HG02610 (cell line): ENCODE results near the gene SPACA4.
"Not testable (repeated sequence)": the region's sequence is repeated elsewhere in the genome, so short reads cannot be mapped to it uniquely, and the experiment has no call there.

ENCODE experiments used
- ATAC-seq: cut with Tn5 transposase; IDR thresholded peaks from one replicate; pipeline ENCODE4 v1.9.1; 2021; ENCODE audit warnings: mild to moderate bottlenecking, moderate library complexity; ENCODE audit not compliant: unreplicated experiment

SPACA4 gene

DNA sequence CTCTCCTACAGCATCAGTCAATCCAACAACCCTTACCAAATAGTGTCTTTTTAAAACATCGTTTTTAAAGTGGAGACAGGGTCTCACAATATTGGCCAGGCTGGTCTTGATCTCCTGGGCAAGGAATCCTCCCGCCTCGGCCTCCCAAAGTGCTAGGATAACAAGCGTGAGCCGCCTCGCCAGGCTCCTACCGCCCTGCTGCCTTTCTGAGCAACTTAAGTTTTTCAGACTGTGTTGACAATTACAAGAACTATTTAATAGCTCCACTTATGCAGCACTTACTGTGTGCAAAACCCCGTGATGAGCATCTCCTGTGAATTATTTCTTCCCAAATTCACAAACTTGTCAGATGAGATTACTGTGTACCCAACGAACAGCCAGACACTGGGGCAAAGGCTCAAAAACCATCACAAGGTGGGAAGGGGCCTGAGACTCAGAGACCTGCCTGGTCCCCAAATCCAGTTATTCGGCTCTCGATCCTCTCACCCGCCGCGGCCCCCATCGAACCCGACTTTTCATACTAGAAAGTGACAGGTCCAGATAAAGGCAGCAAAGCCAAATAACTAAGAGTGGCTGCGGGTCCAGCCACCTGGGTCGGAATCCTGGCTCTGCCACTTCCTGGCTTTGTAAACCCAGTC, 11.9 kb downstream of the SPACA4 start:
- no peak for ATAC-seq

DNA sequence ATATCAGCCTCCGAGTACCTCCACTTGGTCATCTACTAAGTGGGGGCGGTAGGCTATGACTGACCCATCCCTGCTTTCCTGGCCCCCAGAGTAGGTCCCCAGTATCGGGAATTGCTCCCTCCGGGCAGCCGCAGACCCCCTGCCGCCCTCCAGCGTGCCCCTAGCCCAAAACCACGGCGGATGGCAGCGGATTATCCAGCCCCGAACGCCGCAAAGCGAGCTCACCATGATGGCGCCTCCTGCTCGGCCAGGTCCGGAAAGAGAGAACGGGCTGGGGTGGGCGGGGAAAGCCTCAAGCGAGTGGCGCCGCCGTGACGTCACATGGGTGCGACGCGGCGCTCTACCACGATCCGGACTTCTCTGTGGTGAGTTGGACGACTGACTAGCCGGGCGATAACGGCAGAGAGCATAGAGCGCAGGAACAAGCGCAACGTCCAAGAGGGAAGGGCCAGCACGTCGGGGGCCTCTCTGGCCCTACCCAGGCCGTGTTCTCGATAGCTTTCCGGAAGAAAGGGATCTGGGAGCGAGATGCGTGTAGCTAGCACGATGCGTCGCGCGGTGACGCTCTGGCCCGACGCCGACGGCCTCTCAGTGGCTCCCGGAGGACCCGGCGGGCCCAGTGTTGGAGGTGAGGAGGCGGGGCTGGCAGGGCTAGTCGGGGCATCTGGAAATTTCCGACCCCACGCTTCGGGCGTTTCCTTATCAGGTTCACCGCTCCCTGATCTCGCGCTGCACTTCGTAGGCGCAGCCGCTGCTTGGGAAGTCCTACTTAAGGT, 12.6 kb downstream of the SPACA4 start, which contains the start of the genes RPL18 and SPHK2:
Gene RPL18 (minus strand): TSS at position 263 of the 776 bp plus-strand sequence. CDS start 35 bp downstream, at position 228.
Gene SPHK2 (plus strand): TSS at position 591 of the 776 bp plus-strand sequence. CDS start 1,009 bp downstream, outside the sequence.
- ATAC-seq = peak; percentile 83

DNA sequence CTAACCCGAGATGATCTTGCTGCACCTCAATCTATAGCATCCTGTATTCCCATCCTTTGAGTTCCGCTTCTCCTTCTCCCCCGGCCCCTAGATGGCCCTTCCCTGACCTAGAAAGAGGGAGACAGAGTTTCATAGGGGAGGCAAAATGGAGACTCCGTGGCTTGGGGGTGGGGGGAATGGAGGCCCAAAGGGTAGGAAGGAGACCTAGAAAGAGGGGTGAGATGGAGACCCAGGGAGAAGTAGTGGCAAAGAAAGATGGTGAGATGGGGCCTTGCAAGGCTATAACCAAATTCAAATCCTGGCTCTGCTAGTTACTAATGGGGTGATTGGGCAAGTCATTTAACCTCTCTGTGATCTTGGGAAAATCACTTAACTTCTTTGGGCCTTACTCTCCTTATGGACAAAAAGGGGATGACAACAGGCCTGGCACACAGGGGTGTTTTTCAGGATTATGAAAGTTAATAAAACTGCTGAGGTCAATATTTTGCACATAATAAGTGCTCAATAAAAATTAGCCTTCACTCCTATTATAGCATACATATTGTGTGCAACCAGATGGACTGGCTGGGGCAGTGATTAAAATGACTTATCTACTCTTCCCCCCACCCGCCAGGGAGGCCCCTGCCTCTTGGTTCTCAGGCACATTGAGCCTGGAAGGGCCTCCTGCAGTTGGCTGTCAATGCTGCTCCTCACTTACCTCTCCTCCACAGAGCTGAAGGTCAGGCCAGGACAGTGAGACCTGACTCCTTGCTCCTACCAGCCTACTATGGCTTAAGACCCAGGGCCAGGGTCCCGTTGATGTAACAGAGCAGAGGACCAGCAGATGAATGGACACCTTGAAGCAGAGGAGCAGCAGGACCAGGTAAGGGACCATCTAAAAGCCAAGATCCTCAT, 13.4 kb downstream of the SPACA4 start:
- ATAC-seq = no peak

DNA sequence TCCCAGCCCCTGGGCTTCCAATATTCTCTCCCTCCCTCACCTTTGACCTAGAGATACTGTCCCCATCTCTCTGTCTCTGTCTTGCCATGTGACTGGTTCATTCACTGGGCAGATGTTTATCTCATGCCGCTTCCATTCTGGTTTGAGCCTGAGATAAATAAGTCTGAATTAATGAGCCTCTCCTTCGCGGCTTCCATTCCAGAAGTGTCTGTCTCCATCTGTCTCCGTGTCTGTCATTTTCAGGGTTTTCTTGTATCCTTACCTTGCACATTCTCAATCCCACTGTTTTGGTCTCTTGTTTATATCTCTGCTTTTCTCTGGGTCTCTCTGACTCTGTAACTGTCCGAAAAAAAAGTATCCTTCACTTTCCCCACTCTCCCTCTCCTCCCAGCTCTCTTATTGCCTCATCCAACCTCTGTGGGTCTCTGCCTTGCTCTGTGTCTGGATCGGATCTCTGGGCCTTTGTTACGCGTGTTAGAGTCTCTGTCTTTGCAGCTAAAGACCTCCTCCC, 17.1 kb downstream of the SPACA4 start:
- ATAC-seq = no peak

DNA sequence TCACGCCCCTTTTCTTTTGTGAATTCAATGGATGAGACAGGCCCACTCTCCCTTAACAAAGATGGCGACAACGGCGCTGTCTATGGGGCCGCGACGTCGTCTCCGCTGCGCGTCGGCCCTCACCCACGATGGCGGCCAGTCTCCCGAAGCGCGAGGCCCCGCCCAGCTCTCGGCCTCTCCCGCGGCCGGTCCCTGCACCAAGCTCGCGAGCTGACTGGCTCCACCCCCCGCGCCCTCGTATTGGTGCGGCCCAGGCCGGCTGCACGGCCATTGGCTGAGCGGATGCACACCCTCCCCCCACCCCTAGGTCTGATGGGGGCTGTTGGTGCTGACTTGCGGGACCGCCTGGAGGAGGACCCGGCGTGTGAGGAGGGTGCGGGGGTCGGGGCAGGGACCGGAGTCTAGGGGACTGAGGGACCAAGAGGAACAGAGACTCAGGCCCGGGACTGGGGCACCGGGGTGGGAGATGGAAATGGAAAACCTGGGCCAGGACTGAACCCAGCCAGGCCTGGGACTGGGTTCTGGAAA, 17.6 kb downstream of the SPACA4 start:
- peak; percentile 69 for ATAC-seq

DNA sequence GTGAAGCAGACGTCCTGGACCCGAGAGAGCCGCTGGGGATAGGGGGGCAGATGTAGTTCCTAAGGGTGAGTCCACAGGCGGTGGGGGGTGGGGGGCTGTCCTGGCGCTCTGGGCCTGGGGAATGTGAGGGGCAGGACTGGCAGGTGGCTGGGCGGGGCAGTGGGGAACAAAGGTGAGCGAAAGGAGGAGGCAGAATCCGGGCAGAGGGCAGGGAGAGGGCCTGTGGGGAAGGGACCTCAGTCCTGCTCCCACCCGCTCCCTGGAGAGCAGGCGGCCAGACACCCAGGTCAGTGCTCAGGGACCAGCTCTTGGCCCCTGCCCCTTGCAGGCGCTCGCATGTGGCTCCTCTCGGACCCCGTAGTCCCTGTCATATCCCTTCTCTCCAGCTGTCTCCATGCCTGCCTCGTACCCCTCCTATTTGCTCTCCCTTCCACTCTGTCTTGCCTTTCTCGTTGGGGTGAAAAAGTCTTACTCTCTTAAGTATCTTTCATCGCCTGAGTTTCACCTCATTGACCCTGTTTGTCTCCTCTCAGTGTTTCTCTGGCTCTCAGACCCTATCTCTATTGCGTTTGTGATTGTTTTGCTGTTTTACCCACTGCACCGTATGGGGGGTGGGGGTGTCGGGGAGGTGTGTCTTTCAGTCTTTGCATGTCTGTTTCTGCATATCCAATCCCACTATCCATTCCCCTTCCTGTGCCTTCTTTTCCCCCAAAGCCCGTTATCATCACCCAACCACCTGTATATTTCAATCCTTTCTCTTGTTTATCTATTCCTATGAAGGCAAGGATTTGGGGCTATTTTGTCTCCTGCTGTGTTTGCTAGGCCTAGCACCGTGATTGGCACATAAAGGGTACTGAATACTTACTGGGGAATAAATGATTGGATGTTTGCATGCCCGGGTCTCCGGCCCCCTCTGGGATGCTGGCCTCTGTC, 18.5 kb downstream of the SPACA4 start:
- ATAC-seq = no peak

DNA sequence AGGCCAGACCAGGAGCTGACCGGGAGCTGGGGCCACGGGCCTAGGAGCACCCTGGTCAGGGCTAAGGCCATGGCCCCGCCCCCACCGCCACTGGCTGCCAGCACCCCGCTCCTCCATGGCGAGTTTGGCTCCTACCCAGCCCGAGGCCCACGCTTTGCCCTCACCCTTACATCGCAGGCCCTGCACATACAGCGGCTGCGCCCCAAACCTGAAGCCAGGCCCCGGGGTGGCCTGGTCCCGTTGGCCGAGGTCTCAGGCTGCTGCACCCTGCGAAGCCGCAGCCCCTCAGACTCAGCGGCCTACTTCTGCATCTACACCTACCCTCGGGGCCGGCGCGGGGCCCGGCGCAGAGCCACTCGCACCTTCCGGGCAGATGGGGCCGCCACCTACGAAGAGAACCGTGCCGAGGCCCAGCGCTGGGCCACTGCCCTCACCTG, 19.4 kb downstream of the SPACA4 start:
- ATAC-seq = no peak

DNA sequence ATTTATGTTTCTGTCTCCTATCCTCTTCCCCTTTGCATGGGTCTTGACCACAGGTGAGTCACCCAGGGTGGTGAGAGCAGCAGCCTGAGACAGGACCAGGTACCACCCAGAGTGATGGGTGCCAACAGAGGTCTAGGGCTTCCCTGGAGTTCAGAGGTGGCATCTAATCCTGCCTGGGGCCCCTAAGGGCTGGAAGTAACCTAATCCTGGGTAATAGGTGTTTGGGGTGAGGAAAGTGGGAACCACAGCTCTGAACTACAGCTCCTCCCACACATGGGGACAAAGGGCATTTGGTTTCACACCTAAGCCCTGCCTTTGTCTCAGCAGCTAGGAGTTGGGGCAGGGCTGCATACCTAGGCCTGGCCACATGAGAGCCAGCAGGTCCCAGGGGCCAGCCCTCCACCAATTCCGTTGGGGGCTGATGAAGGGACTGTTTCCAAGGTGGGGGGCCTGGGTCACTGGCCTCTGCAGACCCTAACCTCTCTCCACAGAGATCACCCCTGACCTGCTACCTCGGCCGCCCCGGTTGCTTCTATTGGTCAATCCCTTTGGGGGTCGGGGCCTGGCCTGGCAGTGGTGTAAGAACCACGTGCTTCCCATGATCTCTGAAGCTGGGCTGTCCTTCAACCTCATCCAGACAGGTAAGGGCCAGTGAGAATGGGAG, 20.8 kb downstream of the SPACA4 start:
- ATAC-seq = no peak

DNA sequence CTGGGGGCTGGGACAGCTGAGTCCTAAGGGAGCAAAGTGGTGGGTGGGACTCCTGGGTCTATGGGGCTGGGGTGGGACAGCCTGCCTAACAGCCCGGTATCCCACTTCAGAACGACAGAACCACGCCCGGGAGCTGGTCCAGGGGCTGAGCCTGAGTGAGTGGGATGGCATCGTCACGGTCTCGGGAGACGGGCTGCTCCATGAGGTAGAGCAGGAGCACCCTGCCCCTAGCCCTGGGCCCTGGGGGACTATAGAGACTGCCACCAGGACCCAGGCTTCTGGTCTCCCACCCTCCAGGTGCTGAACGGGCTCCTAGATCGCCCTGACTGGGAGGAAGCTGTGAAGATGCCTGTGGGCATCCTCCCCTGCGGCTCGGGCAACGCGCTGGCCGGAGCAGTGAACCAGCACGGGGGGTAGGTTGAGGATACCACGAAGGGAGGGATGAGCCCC, 21.3 kb downstream of the SPACA4 start:
- no peak for ATAC-seq

DNA sequence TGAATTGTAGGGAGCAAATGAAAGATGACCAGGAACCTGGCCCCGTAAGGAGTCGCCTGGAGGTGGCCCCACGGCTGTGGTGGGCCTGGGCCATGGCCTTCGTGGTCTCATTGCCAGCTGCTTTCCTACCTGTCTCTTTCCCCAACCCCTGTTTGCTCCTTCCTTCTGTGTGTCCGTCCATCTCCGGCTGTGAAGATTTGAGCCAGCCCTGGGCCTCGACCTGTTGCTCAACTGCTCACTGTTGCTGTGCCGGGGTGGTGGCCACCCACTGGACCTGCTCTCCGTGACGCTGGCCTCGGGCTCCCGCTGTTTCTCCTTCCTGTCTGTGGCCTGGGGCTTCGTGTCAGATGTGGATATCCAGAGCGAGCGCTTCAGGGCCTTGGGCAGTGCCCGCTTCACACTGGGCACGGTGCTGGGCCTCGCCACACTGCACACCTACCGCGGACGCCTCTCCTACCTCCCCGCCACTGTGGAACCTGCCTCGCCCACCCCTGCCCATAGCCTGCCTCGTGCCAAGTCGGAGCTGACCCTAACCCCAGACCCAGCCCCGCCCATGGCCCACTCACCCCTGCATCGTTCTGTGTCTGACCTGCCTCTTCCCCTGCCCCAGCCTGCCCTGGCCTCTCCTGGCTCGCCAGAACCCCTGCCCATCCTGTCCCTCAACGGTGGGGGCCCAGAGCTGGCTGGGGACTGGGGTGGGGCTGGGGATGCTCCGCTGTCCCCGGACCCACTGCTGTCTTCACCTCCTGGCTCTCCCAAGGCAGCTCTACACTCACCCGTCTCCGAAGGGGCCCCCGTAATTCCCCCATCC, 22.1 kb downstream of the SPACA4 start:
- ATAC-seq = no peak

DNA sequence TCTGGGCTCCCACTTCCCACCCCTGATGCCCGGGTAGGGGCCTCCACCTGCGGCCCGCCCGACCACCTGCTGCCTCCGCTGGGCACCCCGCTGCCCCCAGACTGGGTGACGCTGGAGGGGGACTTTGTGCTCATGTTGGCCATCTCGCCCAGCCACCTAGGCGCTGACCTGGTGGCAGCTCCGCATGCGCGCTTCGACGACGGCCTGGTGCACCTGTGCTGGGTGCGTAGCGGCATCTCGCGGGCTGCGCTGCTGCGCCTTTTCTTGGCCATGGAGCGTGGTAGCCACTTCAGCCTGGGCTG, 22.7 kb downstream of the SPACA4 start:
- no peak for ATAC-seq

DNA sequence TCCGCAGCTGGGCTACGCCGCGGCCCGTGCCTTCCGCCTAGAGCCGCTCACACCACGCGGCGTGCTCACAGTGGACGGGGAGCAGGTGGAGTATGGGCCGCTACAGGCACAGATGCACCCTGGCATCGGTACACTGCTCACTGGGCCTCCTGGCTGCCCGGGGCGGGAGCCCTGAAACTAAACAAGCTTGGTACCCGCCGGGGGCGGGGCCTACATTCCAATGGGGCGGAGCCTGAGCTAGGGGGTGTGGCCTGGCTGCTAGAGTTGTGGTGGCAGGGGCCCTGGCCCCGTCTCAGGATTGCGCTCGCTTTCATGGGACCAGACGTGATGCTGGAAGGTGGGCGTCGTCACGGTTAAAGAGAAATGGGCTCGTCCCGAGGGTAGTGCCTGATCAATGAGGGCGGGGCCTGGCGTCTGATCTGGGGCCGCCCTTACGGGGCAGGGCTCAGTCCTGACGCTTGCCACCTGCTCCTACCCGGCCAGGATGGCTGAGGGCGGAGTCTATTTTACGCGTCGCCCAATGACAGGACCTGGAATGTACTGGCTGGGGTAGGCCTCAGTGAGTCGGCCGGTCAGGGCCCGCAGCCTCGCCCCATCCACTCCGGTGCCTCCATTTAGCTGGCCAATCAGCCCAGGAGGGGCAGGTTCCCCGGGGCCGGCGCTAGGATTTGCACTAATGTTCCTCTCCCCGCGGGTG, 23.2 kb downstream of the SPACA4 start:
- no peak for ATAC-seq

DNA sequence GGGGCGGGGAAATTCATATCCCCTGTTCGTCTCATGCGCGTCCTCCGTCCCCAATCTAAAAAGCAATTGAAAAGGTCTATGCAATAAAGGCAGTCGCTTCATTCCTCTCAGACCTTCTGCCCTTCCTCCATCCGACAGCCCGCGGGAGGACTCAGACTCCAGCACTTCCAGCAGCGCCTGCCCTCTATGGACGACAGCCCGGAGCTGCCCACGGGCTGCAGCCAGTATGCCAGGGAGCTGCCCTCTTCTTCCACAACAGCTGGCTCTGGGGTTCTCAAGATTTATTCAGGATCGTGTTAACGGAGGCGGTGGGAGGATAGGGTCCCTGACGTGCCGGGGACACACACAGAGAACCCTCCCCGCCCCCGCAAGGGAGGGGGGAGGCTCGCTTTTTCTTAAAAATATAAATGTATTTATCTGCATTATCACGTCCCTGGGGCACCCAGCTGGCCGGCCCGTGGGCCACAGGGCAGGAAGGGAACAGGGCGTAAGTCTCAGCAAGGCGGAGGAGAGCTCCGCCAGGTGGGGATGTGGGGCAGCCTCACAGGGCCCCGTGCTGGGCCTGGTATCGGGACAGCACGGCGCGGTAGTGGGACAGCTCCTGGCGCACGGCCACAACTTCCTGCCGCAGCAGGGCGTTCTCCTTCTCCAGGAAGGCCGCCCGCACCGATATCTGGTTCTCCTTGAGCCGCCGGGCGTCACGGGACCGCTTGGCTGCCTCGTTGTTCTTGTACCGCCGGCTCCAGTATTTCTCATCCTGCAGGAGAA, 23.9 kb downstream of the SPACA4 start:
- no peak for ATAC-seq

DNA sequence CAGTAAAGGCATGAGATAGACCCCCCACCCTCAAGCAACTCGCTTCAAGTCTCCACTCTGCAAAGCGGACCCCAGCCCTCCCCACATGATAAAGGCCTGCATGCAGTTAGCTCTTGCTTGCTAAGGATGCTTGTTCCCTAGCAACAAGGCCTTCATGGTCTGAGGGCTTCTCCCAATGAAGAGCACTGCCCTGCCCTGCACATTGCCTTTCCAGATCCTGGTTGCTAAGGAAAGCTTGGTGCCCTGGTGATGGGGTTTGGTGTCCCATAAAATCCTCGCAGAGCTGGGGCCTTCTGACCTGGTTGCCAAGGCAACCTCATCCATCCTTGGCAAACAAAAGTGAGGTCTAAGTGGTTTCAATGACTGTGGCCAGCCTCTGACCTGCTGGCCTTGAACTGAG, 24.7 kb downstream of the SPACA4 start:
- no peak for ATAC-seq

DNA sequence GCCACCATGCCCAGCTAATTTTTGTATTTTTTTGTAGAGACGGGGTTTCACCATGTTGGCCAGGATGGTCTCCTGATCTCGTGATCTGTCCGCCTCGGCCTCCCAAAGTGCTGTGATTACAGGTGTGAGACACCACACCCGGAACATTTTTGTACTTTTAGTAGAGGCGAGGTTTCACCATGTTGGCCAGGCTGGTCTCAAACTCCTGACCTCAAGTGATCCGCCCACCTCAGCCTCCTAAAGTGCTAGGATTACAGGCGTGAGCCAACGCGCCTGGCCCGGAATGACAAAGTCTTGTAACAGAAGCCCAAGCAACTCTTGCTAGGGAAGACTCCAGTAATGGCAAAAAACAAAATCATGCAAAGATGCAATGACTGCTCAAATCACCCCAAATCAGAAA, 25.7 kb downstream of the SPACA4 start:
- not testable (repeated sequence) for ATAC-seq

DNA sequence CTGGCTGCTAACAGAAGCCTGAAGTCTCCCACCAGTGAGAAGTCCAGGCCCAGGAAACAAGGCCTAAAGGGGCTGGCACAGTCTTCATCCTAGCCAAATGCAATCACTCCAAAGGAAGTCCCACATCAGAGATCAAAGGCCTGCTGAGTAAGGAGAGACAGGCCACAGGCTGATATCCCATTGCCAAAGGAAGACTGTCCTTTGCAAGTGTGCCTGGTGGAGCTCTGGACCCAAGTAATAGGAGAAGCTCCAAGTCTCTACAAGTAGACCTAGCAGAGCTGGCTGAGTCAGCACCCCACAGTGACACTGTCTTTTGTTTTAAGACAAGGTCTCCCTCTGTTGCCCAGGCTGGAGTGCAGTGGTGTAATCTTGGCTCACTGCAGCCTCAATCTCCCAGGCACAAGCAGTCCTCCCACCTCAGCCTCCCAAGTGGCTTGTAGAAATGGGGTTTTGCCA, 26.2 kb downstream of the SPACA4 start:
- no peak for ATAC-seq
